Daoy (cell line): ENCODE data around the gene VWA2. TPM values are rescaled to one million over a fixed set of nuclear protein-coding genes. Genes with fewer than 3 reads are reported as not detected.

ENCODE experiments used
- DNase-seq: peaks from one replicate; pipeline ENCODE4 v3.0.0-alpha.2; 2015; ENCODE audit warnings: low read depth
- total RNA-seq: library from RNA; depleted of rRNA; stranded (reverse); fragments of >200 nt; shearing (Covaris generic); gene quantifications from 2 replicates; pipeline ENCODE4 v1.2.3, GENCODE V29; 2014

The VWA2 gene
- total RNA-seq, 1 experiment from 2014 or later = not detected

DNA sequence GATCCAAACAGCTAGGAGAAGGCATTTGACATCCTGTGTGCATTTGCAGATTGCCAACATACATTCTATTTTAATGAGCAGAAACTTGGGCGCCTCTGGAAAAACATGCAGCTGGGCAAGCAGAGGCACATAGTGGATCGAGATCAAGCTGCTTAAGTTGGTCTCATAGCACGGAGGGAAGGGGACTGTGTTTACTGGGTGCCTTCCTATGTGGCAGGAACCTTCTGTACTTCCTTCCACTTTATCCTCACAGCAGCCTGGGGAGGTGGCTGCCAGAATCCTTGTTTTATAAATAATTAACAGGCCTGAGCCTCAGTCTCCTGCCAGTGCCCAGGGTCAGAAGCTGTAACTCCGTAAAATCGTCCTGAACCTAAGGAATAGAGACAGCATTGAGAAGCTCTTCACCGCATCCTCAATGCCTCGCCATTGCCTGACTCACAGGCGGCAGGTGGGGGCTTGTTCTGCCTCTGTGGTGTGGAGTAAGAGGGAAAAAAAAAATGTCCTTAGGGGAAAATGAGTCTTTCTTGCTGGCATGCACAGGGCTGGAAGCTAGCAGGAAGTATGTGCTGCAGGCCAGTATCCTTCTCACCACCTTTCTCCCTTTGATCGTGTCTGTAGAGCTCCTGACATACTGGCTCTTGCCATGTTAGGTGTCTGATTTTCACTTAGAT lies 6.2 kb downstream of the VWA2 start:
- DNase-seq = peak; percentile 57

DNA sequence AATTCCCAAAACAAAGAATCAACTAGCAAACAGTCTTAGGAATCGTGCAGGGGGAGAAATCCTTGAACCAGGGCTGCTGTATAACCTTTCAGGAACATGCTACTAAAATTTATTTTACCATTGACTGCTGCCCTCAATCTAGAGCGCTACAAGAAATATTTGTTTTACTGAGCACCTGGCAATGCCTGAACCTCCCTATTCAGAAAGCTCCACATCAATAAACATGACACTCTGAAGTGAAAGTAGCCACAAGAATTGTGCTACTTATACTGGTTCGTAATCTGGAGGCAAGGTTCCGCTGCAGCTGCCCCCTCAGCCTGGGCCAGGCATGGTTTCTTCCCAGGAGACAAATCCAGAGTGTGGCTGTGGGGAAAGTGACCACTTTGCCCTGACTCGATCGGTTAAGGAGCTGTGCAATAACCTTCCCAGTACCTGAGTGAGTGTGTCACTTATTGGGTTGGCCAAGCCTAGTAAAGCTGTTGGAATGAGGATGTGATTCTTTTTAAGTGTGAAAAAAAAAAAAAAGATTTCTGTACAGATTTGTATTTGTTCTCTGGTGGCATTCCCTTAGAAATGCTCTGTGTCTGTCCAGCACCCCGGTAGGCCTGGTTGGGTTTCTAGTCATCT lies 7.7 kb downstream of the VWA2 start:
- no peak for DNase-seq

DNA sequence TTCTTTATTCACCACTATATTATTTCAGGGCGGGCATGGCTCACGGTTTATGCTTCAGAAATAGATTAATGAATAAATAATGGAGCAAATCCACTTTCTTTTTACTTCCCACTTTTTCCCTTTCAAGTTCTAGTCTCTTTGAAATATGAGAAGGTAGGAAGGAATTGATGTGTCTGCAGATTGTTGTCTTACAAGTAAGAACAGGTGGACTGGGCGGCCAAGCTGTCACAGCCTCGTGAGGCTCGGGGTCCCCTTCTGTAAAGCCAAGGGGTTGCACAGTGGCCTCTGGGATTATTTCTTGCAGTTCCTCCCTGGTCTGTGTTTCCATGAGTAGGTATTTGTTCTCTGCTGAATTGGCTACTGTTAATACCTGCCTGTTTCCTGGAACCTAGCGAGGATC lies 11.2 kb downstream of the VWA2 start:
- no peak for DNase-seq

DNA sequence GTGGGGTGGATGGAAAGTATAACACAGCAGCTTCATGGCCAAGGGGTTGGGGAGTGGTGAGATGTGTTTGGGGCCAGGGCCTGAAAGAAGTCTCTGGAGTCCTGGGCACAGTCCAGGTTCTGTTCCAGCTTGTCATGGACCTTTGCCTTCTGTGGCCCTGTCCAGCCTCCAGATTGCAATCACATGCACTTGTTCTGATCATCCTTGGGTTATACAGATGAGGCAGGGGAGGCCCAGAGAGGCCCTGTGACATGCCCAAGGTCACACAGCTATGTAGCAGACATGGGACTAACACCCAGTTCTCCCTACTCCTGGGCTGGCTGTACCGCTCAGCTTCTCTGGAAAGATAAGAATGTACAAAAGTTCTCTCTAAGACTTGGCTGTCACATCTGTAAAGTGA lies 11.7 kb downstream of the VWA2 start:
- no peak for DNase-seq

DNA sequence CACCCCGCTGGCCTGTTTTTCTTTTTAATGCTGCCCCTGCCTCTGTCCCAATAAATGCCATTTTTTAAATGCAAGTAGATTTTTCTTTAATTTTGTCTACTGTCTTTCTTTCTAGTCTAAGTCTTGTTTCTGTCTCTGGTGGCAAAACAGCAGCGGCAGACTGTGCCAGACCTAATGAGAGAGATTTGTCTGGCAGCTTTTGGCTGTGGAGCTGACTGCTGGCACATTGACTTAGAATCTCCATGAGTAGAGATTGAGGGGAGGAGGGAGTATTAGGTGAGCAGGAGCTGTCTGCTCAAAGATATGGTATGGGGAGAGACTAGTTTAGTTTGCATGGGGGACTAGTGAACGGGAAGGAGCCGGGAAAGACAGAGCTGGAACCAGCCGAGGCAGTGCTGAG lies 13.0 kb downstream of the VWA2 start:
- DNase-seq = no peak

DNA sequence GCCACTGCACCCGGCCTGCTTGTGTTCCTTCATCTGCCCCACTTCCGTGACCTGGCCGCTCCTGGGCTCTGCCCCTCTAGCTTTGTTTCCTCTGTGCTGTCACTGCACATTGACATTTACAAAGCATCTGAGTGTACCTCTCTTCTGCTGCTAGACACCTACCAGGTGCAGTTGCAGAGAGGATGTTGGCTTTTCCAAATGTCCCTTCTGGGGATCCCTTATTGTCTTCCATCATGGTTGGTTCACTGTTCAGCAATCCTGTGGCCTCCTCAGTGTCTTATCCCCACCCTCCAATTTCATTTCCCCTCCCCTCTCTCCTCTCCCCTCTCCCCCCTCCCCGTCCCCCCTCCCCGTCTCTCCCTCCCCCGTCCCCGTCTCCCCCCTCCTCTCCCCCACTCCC lies 13.8 kb downstream of the VWA2 start:
- DNase-seq = no peak

DNA sequence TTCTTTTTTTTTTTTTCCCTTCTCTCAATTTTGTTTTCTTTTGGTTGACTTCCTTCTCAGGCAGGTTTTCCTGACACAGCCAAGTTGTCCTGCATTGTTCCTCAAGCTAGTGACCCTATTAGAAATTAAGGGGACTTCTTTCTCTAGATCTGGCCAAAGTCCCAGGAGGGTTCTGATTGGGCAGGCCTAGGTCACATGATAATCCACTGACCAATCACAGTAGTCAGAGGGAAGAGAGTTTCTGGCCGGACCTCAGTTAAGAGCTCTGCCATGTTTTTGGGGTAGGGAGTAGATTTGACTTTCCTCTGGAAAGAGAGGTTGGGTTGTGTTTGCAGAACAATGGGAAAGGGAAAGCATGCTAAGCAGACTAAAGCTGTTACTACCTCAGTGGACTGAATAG lies 16.2 kb downstream of the VWA2 start:
- DNase-seq = no peak

DNA sequence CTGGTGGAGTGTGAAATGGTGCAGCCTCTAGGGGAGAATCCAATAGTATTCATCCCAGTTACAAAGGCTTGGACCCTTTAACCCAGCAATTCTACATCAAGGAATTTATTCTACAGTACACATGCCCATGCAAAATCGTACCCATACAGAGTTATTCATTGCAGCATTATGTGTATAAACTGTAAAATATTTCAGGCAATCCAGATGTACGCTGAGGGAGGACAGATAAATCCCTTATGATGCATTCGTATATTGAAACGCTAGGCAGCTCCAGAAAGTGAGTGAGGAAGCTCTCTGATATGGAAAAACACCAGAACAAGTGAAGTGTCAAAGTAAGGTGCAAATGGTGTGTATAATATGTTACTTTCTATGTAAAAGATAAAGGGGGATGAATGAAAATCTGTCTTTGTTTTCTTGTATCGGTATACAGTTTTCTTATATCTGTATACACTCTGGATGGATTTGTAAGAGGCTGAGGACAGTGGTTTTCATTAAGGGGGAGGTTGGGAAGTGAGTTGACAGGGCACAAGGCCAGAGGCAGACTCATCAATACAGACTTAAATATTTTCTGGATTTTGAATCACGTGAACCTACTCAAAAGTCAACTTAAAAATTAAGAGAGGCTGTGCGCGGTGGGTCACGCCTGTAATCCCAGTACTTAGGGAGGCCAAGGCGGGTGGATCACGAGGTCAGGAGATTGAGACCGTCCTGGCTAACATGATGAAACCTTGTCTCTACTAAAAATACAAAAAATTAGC lies 17.1 kb downstream of the VWA2 start:
- no peak for DNase-seq

DNA sequence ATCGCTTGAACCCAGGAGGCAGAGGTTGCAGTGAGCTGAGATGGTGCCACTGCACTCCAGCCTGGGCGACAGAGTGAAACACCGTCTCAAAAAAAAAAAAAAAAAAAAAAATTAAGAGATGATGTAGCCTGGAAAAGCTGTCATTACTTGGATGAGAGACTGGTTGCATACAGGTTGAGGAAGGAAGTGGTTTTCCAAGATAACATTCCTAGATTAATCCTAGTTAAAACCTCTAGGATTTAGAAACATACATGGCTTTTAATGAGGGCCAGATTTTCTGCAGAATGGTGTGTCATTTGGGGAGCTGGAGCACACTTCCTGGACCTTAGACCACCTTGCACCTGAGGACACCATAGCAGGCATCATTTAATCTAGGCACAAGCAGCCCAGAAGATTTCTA lies 17.8 kb downstream of the VWA2 start:
- peak; percentile 27 for DNase-seq

DNA sequence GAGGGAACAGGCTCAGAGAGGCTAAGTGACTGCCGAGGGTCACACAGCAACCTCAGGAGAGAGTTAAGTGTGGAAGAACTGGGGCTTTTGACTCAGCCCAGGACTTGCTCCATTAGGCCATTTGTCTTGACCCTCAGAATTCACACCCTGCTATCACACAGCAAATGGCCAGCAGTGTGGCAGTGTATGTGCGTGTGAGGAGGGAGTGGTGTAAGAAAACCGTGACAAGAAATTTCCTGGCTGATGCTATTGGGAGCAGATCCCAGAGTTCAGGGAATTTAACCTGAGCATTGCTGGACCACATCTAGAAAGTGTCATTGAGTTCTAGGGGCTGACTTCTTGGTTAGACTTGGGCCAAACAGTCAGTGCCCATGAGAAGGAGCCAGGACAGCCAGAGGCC lies 18.4 kb downstream of the VWA2 start:
- DNase-seq = no peak

DNA sequence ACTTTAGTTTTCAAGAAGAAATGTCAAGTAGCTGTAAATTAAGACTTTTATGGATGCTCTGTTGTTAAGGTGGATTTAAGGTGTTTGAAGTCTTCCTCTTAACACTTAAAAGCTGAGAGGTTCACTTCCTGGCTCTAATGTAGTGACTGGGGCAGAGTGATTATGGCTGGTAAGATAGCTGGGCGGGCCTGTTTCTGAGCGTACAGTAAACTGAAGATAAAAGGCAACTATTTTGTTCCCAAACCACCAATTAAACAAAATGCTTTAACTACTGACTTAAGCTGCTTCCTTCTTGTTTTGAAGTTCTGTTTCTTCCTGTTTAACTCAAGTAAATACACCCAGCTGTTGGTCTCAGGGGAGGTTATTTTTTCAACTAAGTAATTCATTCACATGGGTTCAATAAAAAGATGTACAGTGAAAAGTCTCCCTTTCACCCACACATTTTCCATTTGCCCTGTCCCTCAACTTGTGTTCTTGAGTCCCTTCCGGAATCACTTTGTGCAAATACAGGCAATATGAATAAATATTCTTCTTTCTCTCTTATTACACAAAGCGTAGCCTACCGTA lies 19.3 kb downstream of the VWA2 start:
- no peak for DNase-seq

DNA sequence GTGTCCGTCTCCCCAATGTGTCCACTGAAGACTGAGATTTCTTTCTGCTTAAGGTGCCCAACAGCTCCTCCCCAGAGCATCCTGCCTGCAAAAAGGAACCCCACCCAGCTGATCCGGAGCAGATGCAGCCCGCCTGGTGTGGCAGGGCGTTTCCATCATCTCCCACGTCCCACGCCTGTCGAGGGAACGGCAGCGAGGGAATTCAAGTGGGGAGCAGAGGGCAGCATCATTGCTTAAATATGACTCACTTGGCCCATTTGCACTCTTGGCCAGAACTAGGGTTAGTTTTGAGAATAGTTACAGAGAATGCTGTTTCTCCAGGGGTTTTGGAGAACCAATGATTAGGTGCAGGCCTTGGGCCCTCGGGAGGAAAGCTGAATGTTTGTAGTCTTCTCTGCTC lies 20.8 kb downstream of the VWA2 start:
- DNase-seq = no peak

DNA sequence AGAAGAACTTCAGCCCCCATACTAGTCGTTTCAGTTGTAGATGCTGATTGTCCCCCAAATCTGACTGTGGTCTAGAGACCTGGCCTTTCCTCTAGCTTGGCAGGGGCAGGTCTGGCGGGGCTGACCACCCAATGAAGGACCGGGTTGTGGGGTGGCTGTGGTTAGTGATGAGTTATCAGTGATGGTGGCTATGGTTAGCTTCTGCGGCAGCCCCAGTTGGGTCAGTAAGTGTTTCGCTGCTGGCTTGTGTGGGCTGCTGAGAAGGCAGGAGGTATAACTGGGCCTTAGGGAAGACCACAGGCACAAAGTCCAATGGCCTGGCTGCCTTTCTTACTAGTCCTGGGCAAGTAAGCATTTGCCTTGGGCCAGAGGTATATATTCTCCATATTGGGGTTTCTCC lies 21.3 kb downstream of the VWA2 start:
- DNase-seq = no peak

DNA sequence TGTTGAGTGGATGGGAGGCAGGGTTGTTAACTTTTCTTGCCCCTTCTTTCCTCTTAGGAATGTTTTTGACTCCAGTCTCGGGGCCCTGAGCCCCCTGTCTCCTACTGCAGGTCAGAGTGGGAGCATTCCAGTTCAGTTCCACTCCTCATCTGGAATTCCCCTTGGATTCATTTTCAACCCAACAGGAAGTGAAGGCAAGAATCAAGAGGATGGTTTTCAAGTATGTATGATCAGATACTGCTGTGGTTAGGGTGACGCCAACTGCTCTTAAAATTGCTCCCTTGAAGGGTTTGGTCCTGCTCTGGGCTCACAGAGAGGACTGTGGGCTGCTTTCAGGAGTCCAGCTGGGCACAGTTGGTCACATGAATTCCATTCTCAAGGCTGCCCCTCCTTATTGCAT lies 22.0 kb downstream of the VWA2 start:
- peak; percentile 77 for DNase-seq

DNA sequence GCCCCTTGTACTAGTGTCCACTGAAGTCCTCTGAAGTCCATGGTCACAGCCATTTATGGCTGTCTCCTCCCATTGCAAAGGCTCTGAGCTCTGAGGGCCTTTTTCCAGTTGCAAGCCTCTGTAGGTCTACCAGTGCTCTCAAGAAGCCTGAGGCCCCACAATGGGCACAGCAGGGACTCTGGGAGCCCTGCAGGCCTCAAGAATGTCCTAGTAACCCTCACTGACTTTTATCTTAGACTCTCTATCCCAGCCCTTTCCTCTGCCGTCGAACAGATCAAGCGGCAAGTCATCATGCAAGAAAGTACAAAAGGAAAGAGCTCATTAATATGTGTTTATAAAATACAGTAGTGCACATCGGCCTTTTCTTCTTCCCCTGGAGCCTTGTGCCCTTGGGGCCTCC lies 23.4 kb downstream of the VWA2 start:
- DNase-seq = no peak

DNA sequence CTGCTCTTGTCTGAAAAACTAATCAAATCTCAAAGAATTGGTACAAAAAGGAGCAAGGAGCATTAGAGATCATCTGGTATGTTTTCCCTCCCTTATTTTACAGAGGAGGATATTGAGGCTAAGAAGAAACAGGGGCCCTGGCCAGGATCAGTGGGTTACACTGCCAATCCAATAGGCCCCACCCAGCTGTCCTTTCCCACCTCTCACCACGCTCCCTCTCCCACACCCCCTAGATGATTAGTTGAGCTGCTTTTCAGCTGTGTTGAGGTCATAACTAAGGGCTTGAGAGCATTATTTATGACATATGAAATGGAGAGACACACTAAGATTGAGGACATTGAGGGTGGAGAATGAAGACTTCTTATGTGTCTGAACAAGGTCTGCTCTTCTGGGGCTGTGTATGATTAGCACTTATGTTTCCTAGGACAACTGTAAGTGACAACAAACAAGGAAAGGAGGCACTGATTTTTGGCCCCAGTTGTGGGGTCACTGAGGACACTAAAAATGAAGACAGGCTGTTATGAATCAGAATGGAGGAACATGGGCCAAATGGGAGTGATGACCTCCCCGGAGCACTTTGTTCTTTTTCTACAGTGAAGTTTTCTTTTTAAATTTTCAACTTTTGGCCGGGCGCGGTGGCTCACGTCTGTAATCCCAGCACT lies 26.5 kb downstream of the VWA2 start:
- no peak for DNase-seq

DNA sequence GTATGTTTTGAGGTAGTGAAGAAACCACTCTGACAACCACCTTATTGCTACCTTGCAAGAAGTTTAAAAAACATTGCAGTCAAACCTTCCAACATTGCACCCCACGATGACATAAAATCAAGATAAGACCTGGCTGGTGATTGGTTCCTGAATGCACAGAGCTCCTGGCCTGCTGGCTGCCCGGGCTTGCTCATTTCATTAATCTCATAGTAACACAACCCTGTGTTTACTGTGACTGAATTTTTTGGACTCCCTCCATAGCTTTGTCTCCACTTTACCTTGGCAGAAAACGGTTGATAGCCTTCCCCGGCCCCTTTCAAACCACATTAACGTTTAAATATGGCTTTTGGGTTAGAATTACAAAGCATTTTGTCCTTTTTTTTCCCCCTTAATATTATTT lies 27.5 kb downstream of the VWA2 start:
- DNase-seq = peak; percentile 69

DNA sequence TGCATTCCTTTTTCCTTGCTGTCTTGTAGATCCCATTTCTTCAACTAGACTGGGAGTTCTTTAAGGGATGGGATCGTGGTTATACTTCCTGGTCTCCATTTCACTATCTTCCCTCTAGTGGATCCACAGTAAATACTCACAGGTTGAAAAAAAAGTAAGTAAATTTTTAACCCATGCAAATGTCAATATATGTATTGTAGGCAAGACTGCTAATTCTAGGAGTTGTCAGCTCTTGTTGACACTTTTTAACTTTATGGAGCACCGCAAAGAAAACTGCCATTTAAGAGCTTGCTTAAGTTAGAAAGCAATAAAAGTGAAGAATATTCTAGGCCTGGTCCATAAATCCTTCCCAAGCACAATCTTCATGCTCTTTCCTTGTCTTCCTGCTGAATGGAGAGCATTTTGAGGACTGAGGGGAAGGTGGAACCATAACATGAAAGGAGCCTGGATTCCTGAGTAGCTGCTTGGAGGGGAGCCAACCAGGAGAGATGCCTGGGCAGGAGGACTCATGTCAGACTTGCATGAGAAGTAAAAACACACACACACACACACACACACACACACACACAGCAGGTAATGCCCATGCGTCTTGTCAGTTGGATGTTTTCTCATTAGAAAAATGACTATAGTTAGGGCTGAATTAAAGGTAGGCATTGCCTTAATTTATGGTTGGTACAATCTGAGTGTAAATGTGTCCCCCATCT lies 32.2 kb downstream of the VWA2 start:
- DNase-seq = peak; percentile 83

DNA sequence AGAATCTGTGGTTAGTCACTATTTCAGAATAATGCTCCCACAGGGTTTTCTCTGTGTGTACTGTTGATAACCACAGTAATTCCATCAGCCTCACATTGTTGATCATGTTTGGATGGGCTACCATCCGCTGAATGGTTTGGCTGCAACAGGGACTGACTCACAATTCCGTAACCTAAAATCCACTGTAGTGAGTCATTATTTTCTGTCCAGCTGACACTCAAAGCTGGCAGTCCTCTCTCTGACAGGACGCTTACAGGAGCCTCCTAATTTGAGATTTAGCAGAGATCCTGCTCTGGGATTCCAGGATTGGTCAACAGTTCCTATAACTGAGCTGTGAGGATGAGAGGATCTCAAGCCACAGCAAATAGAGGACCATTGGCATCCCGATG lies 32.7 kb downstream of the VWA2 start:
- DNase-seq = peak; percentile 90

DNA sequence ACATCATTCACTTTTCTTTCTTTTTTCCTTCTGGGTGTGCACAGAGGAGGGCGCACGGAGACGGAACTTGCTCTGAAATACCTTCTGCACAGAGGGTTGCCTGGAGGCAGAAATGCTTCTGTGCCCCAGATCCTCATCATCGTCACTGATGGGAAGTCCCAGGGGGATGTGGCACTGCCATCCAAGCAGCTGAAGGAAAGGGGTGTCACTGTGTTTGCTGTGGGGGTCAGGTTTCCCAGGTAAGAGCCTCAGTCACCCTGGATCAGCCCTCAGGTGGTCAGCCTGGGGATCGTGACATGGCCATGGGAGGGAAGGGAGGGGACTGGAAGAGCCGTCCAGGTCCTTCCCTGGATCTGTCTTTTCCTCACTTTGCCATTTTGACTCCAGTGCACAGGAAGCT lies 33.6 kb downstream of the VWA2 start:
- DNase-seq = no peak

DNA sequence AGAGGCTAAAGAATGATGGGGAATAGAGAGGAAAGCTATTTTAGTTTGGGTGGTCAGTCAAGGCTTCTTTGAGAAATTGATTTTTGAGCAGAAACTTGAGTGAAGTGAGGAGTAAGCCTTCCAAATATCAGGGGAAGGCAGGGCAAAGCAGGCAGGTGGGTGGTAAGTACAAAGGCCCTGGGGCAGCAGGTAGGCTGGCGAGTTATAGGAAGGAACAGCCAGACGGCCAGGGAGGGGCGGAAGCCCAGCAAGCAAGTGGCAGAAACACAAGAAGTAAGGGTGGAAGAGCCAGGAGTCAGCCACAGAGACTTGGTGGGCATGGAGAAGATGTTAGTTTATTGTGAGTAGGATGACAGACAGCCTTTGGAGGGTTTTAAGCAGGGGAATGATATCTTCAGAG lies 34.9 kb downstream of the VWA2 start:
- DNase-seq = no peak
